PC-9 (cell line): ENCODE results near the gene DMPK. TPM values are rescaled to one million over a fixed set of nuclear protein-coding genes. Genes with fewer than 3 reads are reported as not detected.
"Not testable (repeated sequence)": the region's sequence is repeated elsewhere in the genome, so short reads cannot be mapped to it uniquely, and the experiment has no call there.

Experiments used
- BruUV-seq: library from RNA; stranded (reverse); fragments of 400-500 nt; replicated peaks from 2 replicates; lab custom pipeline; 2021; lab: Mats Ljungman, UMichigan
- CTCF ChIA-PET: fragments of 300-600 bp; sonication (Branson Sonifier 250); formaldehyde crosslinking; loops from one replicate; lab custom pipeline; 2022; ENCODE audit warnings: antibody characterized with exemption; lab: Charles Lee
- POLR2A ChIA-PET: fragments of 300-600 bp; sonication (Branson Sonifier 250); formaldehyde crosslinking; loops from one replicate; lab custom pipeline; 2022; ENCODE audit warnings: antibody characterized with exemption; ENCODE audit not compliant: unreplicated experiment; lab: Charles Lee
- DNase-seq, 2 experiments: peaks; one replicate each; pipeline versions ENCODE4 v3.0.0 to v3.0.0-alpha.2; 2015 to 2022; ENCODE audit warnings: mixed read lengths in 1 of 2
- H2AFZ ChIP-seq: fragments of 200-600 bp; sonication (generic); 2 replicates; pipeline ENCODE4 v1.8.1; 2017; ENCODE audit warnings: antibody characterized with exemption
- H3F3A ChIP-seq: fragments of 200-600 bp; sonication (generic); 2 replicates; pipeline ENCODE4 v1.8.1; 2017; ENCODE audit warnings: antibody characterized with exemption, mild to moderate bottlenecking, low read depth; ENCODE audit not compliant: insufficient read depth
- H3K27ac ChIP-seq: fragments of 200-600 bp; sonication (generic); 2 replicates; pipeline ENCODE4 v1.6.1; 2016; ENCODE audit warnings: mixed run types
- H3K27me3 ChIP-seq: fragments of 200-600 bp; sonication (generic); 2 replicates; pipeline ENCODE4 v1.6.1; 2016; ENCODE audit warnings: low read depth, mixed run types; ENCODE audit not compliant: insufficient read depth
- H3K36me3 ChIP-seq: fragments of 200-600 bp; sonication (generic); 2 replicates; pipeline ENCODE4 v1.6.1; 2016; ENCODE audit warnings: low read depth, mixed run types
- H3K4me1 ChIP-seq: fragments of 200-600 bp; sonication (generic); replicated peaks from 2 replicates; pipeline ENCODE4 v1.6.1; 2016; ENCODE audit warnings: mixed run types; ENCODE audit not compliant: insufficient read depth
- H3K4me2 ChIP-seq: fragments of 200-600 bp; sonication (generic); 2 replicates; pipeline ENCODE4 v1.6.1; 2017; ENCODE audit warnings: mixed run types
- H3K4me3 ChIP-seq: fragments of 200-600 bp; sonication (generic); 2 replicates; pipeline ENCODE4 v1.6.1; 2016; ENCODE audit warnings: mixed run types
- H3K79me2 ChIP-seq: fragments of 200-600 bp; sonication (generic); 2 replicates; pipeline ENCODE4 v1.6.1; 2017; ENCODE audit warnings: low read depth, mixed run types
- H3K9me2 ChIP-seq: fragments of 200-600 bp; sonication (generic); 2 replicates; pipeline ENCODE4 v1.8.1; 2017; ENCODE audit warnings: mild to moderate bottlenecking; ENCODE audit not compliant: insufficient read depth
- H3K9me3 ChIP-seq: fragments of 200-600 bp; sonication (generic); 2 replicates; pipeline ENCODE4 v1.8.1; 2016; ENCODE audit warnings: low read depth; ENCODE audit not compliant: insufficient read depth
- H4K20me1 ChIP-seq: fragments of 200-600 bp; sonication (generic); 2 replicates; pipeline ENCODE4 v1.8.1; 2017; ENCODE audit not compliant: insufficient read depth
- CTCF ChIP-seq: fragments of 200-600 bp; sonication (generic); conservative IDR thresholded peaks from 2 replicates; pipeline ENCODE4 v1.6.1; 2017; ENCODE audit warnings: mixed run types, antibody characterized with exemption, mild to moderate bottlenecking, moderate library complexity
- EZH2 ChIP-seq: fragments of 200-600 bp; sonication (generic); IDR thresholded peaks from 2 replicates; pipeline ENCODE4 v1.8.0; 2017; ENCODE audit warnings: antibody characterized with exemption, low read depth
- intact Hi-C: fragments of 100-400 bp; cut with micrococcal nuclease; formaldehyde crosslinking; loops from one replicate; pipeline ENCODE4 v1.10.0; 2022; ENCODE audit not compliant: unreplicated experiment
- total RNA-seq: library from RNA; stranded (reverse); gene quantifications from 2 replicates; pipeline ENCODE4 v1.2.3, GENCODE V29; 2021

The DMPK gene
- total RNA-seq, 1 experiment from 2014 or later, result 110 TPM

GRCh38 chr19:45754323-45754722 is 28.0 kb downstream of the DMPK start:
- Histone ChIP-seq H3K9me2 (no peaks in the 10 kb centered on the region), H3K27me3 (no peaks in the 10 kb centered on the region), H3K36me3 (no peaks in the 10 kb centered on the region), H3K4me3 (no peak overlapping the region), H3K4me2 (no peak overlapping the region), H3K9me3 (no peaks in the 10 kb centered on the region), H3F3A (no peaks in the 10 kb centered on the region; the same call in 1 of the 2 replicates), H2AFZ (no peak overlapping the region), H3K27ac (no peak overlapping the region), H4K20me1 (no peaks in the 10 kb centered on the region), H3K4me1 (peaks cover 14% of the 10 kb centered on the region), H3K79me2 (no peaks in the 10 kb centered on the region)
- BruUV-seq, result no TSS peak
- POLR2A ChIA-PET, result no interaction called here
- intact Hi-C loops, result no loop called here
- no peak for TF ChIP-seq EZH2
- no peak for TF ChIP-seq CTCF
- CTCF ChIA-PET, result no interaction called here
- no peak for DNase-seq

- Histone ChIP-seq H3K27ac (no peak overlapping the region), H3K9me2 (no peaks in the 10 kb centered on the region), H4K20me1 (no peaks in the 10 kb centered on the region), H3K4me1 (peaks cover 17% of the 10 kb centered on the region), H3K79me2 (no peaks in the 10 kb centered on the region), H3K4me2 (no peak overlapping the region), H3F3A (no peaks in the 10 kb centered on the region; the same call in 1 of the 2 replicates), H3K27me3 (no peaks in the 10 kb centered on the region), H3K9me3 (no peaks in the 10 kb centered on the region), H3K36me3 (no peaks in the 10 kb centered on the region), H3K4me3 (no peak overlapping the region), H2AFZ (no peak overlapping the region)
- ChIA-PET POLR2A (no interaction called here), CTCF (interaction anchor here (0.6 kb wide), 1 partner anchor 16 kb away, joined by 9 read pairs; the partner anchor contains the start of gene SIX5)
- TF ChIP-seq CTCF, result no peak; the same call in 1 of the 2 replicates
- no peak for TF ChIP-seq EZH2
- no peak for DNase-seq
- no TSS peak for BruUV-seq
- intact Hi-C loops, result no loop called here
Observed at GRCh38 chr19:45753548-45753947, 28.7 kb downstream of the DMPK start.

- DNase-seq, result no peak
- H3K4me1 ChIP-seq, result peaks cover 10% of the 10 kb centered on the region
- TF ChIP-seq CTCF (no peak), EZH2 (no peak)
- H3F3A ChIP-seq, result peaks cover under 1% of the 10 kb centered on the region
- no TSS peak for BruUV-seq
- no peak overlapping the region for H2AFZ ChIP-seq
- no peak overlapping the region for H3K4me2 ChIP-seq
- ChIA-PET POLR2A (interaction anchor here (0.5 to 0.6 kb wide), 3 partner anchors 36 to 103 kb away, joined by 3 to 25 read pairs (median 4); no protein-coding TSS in a partner anchor), CTCF (interaction anchor here (0.7 kb wide), 1 partner anchor 1015 kb away, joined by 9 read pairs; no protein-coding TSS in a partner anchor)
- H3K27me3 ChIP-seq, result no peaks in the 10 kb centered on the region
- no peaks in the 10 kb centered on the region for H4K20me1 ChIP-seq
- H3K79me2 ChIP-seq, result no peaks in the 10 kb centered on the region
- intact Hi-C loops, result no loop called here
- H3K36me3 ChIP-seq, result no peaks in the 10 kb centered on the region
- no peak overlapping the region for H3K4me3 ChIP-seq
- no peaks in the 10 kb centered on the region for H3K9me2 ChIP-seq
- no peak overlapping the region for H3K27ac ChIP-seq
- H3K9me3 ChIP-seq, result no peaks in the 10 kb centered on the region
Observed at GRCh38 chr19:45752639-45753038, 29.7 kb downstream of the DMPK start.

GRCh38 chr19:45751483-45751882 is 30.8 kb downstream of the DMPK start:
- H2AFZ ChIP-seq, H3K4me1 ChIP-seq, POLR2A ChIA-PET, H3K9me3 ChIP-seq, H3K27me3 ChIP-seq, BruUV-seq, H4K20me1 ChIP-seq, H3K79me2 ChIP-seq, H3K9me2 ChIP-seq, H3K4me3 ChIP-seq, H3K27ac ChIP-seq, H3F3A ChIP-seq, DNase-seq, CTCF ChIA-PET, H3K36me3 ChIP-seq, H3K4me2 ChIP-seq, intact Hi-C loops: not testable (repeated sequence)
